HepG2 (cell line): ENCODE data around the gene SUN1.

ENCODE experiments used
- CCAR2 ChIP-seq: fragments of 200-400 bp; formaldehyde crosslinking; optimal IDR thresholded peaks from 2 replicates; pipeline ENCODE3; 2018; ENCODE audit warnings: low read depth, mild to moderate bottlenecking, low read length, moderate library complexity
- CEBPG ChIP-seq: IDR thresholded peaks from 2 replicates; pipeline ENCODE4 v1.6.1; 2016
- MZF1 ChIP-seq: sonication (generic); formaldehyde crosslinking; IDR thresholded peaks from 2 replicates; pipeline ENCODE4 v1.8.1; 2023; ENCODE audit warnings: mild to moderate bottlenecking, missing genetic modification reagents, borderline replicate concordance
- POGZ ChIP-seq: sonication (generic); formaldehyde crosslinking; IDR thresholded peaks from 2 replicates; pipeline ENCODE4 v1.4.0; 2020; ENCODE audit warnings: mild to moderate bottlenecking, missing genetic modification reagents
- SMC3 ChIP-seq: IDR thresholded peaks from 2 replicates; pipeline ENCODE4 v1.6.1; 2011; ENCODE audit warnings: low read length, improper control_type of control experiment
- ZBTB1 ChIP-seq: sonication (generic); formaldehyde crosslinking; IDR thresholded peaks from 2 replicates; pipeline ENCODE4 v1.4.0; 2020; ENCODE audit warnings: missing genetic modification reagents, borderline replicate concordance
- ZNF431 ChIP-seq: sonication (generic); formaldehyde crosslinking; IDR thresholded peaks from 2 replicates; pipeline ENCODE4 v1.9.0; 2022; ENCODE audit warnings: missing genetic modification reagents, low read depth, mild to moderate bottlenecking, borderline replicate concordance
- ZNF510 ChIP-seq: sonication (generic); formaldehyde crosslinking; IDR thresholded peaks from 2 replicates; pipeline ENCODE4 v1.4.0; 2020; ENCODE audit warnings: low read depth, mild to moderate bottlenecking, missing genetic modification reagents
- TF ChIP-seq, protein P1 (sequence below): sonication (generic); formaldehyde crosslinking; IDR thresholded peaks from 2 replicates; pipeline ENCODE4 v1.5.0; 2020; ENCODE audit warnings: mild to moderate bottlenecking, missing genetic modification reagents, moderate library complexity
- TF ChIP-seq, protein P2 (sequence below): sonication (generic); formaldehyde crosslinking; IDR thresholded peaks from 2 replicates; pipeline ENCODE4 v1.4.0; 2020; ENCODE audit warnings: missing genetic modification reagents
- TF ChIP-seq, protein P3 (sequence below): sonication (generic); formaldehyde crosslinking; IDR thresholded peaks from 2 replicates; pipeline ENCODE4 v1.4.0; 2020; ENCODE audit warnings: low read depth, mild to moderate bottlenecking, missing genetic modification reagents

DNA sequence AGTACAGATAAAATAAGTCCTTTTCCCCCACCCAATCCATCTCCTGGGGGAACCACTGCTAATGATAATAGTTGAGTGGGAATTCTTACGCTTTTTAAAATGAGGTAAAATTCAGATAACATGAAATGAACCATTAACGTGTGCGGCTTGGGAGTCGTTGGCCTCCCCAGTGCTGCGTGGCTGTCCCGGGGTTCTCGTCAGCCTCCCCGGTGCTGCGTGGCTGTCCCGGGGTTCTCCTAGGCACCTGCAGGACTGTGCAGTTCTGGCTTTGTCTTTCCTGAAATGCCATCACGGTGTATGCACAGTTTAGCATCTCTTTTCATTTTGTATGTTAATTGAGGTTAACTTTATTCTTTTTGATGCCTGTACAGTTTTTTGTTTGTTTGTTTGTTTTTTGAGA, 13.5 kb downstream of the SUN1 start:
- TF ChIP-seq, protein P1, sequence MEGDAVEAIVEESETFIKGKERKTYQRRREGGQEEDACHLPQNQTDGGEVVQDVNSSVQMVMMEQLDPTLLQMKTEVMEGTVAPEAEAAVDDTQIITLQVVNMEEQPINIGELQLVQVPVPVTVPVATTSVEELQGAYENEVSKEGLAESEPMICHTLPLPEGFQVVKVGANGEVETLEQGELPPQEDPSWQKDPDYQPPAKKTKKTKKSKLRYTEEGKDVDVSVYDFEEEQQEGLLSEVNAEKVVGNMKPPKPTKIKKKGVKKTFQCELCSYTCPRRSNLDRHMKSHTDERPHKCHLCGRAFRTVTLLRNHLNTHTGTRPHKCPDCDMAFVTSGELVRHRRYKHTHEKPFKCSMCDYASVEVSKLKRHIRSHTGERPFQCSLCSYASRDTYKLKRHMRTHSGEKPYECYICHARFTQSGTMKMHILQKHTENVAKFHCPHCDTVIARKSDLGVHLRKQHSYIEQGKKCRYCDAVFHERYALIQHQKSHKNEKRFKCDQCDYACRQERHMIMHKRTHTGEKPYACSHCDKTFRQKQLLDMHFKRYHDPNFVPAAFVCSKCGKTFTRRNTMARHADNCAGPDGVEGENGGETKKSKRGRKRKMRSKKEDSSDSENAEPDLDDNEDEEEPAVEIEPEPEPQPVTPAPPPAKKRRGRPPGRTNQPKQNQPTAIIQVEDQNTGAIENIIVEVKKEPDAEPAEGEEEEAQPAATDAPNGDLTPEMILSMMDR: no peak
- no peak for TF ChIP-seq POGZ (CRISPR knock-in tag)
- TF ChIP-seq ZBTB1: no peak
- TF ChIP-seq, protein P2, sequence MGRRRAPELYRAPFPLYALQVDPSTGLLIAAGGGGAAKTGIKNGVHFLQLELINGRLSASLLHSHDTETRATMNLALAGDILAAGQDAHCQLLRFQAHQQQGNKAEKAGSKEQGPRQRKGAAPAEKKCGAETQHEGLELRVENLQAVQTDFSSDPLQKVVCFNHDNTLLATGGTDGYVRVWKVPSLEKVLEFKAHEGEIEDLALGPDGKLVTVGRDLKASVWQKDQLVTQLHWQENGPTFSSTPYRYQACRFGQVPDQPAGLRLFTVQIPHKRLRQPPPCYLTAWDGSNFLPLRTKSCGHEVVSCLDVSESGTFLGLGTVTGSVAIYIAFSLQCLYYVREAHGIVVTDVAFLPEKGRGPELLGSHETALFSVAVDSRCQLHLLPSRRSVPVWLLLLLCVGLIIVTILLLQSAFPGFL (CRISPR knock-in tag): no peak
- no peak for TF ChIP-seq ZNF431 (CRISPR knock-in tag)
- TF ChIP-seq, protein P3, sequence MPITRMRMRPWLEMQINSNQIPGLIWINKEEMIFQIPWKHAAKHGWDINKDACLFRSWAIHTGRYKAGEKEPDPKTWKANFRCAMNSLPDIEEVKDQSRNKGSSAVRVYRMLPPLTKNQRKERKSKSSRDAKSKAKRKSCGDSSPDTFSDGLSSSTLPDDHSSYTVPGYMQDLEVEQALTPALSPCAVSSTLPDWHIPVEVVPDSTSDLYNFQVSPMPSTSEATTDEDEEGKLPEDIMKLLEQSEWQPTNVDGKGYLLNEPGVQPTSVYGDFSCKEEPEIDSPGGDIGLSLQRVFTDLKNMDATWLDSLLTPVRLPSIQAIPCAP (CRISPR knock-in tag): no peak
- no peak for TF ChIP-seq ZNF510 (CRISPR knock-in tag)
- no peak for TF ChIP-seq MZF1 (CRISPR knock-in tag)
- no peak for TF ChIP-seq CEBPG (CRISPR knock-in tag)
- no peak for TF ChIP-seq CCAR2
- TF ChIP-seq SMC3: no peak
